Measurements from ENCODE around the gene PELI3.

DNA sequence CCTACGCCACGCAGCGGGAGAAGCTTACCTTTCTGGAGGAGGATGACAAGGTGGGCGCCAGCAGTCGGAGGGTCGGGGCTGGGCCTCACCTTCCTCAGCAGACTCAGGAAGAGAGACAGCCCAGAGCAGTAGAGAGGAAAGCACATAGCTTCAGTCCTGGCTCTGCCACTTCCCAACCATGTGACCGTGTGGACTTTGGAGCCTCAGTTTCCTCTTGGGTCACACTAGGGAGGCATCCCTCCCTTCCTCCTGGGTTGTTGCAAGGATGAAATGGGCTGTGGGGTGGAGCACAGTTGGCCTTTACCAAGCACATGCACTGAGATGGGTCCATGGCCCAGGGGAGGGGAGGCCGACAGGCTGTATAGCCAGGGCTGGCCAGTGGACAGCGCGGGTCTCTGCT lies 26.4 kb downstream of the PELI3 start:
- TF ChIP-seq, protein P1, sequence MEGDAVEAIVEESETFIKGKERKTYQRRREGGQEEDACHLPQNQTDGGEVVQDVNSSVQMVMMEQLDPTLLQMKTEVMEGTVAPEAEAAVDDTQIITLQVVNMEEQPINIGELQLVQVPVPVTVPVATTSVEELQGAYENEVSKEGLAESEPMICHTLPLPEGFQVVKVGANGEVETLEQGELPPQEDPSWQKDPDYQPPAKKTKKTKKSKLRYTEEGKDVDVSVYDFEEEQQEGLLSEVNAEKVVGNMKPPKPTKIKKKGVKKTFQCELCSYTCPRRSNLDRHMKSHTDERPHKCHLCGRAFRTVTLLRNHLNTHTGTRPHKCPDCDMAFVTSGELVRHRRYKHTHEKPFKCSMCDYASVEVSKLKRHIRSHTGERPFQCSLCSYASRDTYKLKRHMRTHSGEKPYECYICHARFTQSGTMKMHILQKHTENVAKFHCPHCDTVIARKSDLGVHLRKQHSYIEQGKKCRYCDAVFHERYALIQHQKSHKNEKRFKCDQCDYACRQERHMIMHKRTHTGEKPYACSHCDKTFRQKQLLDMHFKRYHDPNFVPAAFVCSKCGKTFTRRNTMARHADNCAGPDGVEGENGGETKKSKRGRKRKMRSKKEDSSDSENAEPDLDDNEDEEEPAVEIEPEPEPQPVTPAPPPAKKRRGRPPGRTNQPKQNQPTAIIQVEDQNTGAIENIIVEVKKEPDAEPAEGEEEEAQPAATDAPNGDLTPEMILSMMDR (IDR thresholded peaks at IDR 0.05) = no peak
- no peak for TF ChIP-seq POLR2A (IDR thresholded peaks at IDR 0.05)

Data from uterus (tissue), 2 donors.